ENCODE data around the gene SLC25A26.

GRCh38 chr3:66224220-66224619, 3.4 kb downstream of the SLC25A26 start:
- no peak for TF ChIP-seq POLR2A (IDR thresholded peaks at IDR 0.05)
- no peak for TF ChIP-seq CTCF (IDR thresholded peaks at IDR 0.05)

Data from tibial nerve (tissue), 3 donors.